ENCODE results near the gene PERCC1.

DNA sequence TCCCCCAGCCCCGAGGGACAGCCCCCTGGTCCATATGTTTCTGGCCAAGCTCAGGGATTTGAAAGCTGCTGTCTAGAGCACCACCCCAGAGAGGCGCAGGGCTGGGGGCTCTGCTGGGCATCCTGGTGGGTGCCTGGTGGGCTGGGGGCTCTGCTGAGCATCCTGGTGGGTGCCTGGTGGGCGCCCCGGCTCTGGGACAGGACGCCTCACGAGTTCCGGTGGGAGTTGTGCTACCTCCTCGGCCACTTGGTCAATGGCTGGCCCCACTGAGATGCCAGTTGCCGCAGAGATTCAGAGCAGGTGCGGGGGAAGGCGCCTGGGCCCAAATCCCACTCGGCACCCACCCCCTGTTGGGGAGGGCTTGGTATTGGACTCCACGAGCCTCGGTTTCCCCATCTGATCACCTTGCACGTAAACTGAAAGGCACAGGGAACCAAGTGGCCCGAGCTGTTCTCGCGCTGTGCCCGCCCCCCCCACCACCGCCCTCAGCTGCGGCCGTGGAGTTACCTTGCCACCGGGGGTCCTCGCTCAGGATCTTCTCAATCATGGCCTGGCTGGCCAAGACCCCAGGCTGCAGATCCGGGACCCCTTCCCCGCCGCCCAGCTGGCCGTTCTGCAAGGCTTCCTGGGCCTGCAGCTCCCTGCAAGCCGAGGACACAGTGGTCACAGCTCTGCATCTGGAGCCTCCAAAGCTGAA, 29.7 kb upstream of the PERCC1 start:
- TF ChIP-seq POLR2AphosphoS5 (IDR thresholded peaks at IDR 0.05; ENCODE audit: insufficient read depth in 1 of 2, low read depth in 1 of 2) (no peak), POLR2A (IDR thresholded peaks at IDR 0.05) (no peak)
- TF ChIP-seq, protein P1, sequence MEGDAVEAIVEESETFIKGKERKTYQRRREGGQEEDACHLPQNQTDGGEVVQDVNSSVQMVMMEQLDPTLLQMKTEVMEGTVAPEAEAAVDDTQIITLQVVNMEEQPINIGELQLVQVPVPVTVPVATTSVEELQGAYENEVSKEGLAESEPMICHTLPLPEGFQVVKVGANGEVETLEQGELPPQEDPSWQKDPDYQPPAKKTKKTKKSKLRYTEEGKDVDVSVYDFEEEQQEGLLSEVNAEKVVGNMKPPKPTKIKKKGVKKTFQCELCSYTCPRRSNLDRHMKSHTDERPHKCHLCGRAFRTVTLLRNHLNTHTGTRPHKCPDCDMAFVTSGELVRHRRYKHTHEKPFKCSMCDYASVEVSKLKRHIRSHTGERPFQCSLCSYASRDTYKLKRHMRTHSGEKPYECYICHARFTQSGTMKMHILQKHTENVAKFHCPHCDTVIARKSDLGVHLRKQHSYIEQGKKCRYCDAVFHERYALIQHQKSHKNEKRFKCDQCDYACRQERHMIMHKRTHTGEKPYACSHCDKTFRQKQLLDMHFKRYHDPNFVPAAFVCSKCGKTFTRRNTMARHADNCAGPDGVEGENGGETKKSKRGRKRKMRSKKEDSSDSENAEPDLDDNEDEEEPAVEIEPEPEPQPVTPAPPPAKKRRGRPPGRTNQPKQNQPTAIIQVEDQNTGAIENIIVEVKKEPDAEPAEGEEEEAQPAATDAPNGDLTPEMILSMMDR (IDR thresholded peaks at IDR 0.05) = no peak

Measured in vagina (tissue), 2 donors.